Right lobe of liver (tissue), 4 donors: ENCODE measurements around the gene SLC6A8.

Source experiments
- POLR2A ChIP-seq: fragments of 450-650 bp; IDR thresholded peaks from one replicate; pipeline ENCODE4 v1.6.1; 2017; ENCODE audit warnings: antibody characterized with exemption, mild to moderate bottlenecking
- TF ChIP-seq, protein P1 (sequence below), 4 donors: fragments of 200-600 bp in 3 of 4; fragments of 450-650 bp in 1 of 4; IDR thresholded peaks; one replicate each; pipeline versions ENCODE4 v1.5.1 to v1.8.0; 2016 to 2022; ENCODE audit warnings: antibody characterized with exemption in 4 of 4, mild to moderate bottlenecking in 2 of 4
- donor health status: DM: no; HTN: no; CAD: no.
- donor health status: DM: no; HTN: no; CAD: no.
- donor health status: DM: no; HTN: yes; CAD: no.

DNA sequence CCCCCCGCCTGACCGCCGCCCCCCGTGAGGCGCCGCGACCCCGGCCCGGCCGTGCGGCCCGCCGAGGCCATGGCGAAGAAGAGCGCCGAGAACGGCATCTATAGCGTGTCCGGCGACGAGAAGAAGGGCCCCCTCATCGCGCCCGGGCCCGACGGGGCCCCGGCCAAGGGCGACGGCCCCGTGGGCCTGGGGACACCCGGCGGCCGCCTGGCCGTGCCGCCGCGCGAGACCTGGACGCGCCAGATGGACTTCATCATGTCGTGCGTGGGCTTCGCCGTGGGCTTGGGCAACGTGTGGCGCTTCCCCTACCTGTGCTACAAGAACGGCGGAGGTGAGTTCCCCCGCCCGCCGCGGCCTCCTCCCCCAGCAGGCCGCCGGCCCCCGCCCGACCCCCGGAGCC, 780 bp downstream of the SLC6A8 start:
- TF ChIP-seq, protein P1, sequence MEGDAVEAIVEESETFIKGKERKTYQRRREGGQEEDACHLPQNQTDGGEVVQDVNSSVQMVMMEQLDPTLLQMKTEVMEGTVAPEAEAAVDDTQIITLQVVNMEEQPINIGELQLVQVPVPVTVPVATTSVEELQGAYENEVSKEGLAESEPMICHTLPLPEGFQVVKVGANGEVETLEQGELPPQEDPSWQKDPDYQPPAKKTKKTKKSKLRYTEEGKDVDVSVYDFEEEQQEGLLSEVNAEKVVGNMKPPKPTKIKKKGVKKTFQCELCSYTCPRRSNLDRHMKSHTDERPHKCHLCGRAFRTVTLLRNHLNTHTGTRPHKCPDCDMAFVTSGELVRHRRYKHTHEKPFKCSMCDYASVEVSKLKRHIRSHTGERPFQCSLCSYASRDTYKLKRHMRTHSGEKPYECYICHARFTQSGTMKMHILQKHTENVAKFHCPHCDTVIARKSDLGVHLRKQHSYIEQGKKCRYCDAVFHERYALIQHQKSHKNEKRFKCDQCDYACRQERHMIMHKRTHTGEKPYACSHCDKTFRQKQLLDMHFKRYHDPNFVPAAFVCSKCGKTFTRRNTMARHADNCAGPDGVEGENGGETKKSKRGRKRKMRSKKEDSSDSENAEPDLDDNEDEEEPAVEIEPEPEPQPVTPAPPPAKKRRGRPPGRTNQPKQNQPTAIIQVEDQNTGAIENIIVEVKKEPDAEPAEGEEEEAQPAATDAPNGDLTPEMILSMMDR (IDR thresholded peaks at IDR 0.05), result no peak
- TF ChIP-seq POLR2A, result no peak
